Lower lobe of right lung (tissue), 2 donors: ENCODE measurements around the gene SETD2. TPM values are rescaled to one million over a fixed set of nuclear protein-coding genes. Genes with fewer than 3 reads are reported as not detected.

ENCODE experiments used
- ATAC-seq, 2 donors: fragments of 200-7000 bp; cut with Tn5 transposase; one replicate each; pipeline ENCODE4 v1.9.1; 2020 to 2022; ENCODE audit warnings: mild to moderate bottlenecking in 2 of 2, moderate library complexity in 2 of 2
- DNase-seq: peaks from one replicate; pipeline ENCODE4 v3.0.0-alpha.2; 2020
- H3K27ac ChIP-seq: fragments of 200-600 bp; one replicate; pipeline ENCODE4 v1.8.0; 2022
- H3K27me3 ChIP-seq: fragments of 200-600 bp; one replicate; pipeline ENCODE4 v1.8.0; 2022; ENCODE audit warnings: low read depth
- H3K36me3 ChIP-seq: fragments of 200-600 bp; one replicate; pipeline ENCODE4 v1.8.0; 2022; ENCODE audit warnings: mild to moderate bottlenecking
- H3K4me1 ChIP-seq: fragments of 200-600 bp; one replicate; pipeline ENCODE4 v1.8.0; 2022
- H3K4me3 ChIP-seq: fragments of 200-600 bp; one replicate; pipeline ENCODE4 v1.8.0; 2022; ENCODE audit warnings: mild to moderate bottlenecking
- H3K9me3 ChIP-seq: fragments of 200-600 bp; one replicate; pipeline ENCODE4 v1.8.0; 2022
- CTCF ChIP-seq: fragments of 200-600 bp; IDR thresholded peaks from one replicate; pipeline ENCODE4 v1.8.0; 2022; ENCODE audit warnings: antibody characterized with exemption, mild to moderate bottlenecking
- intact Hi-C: fragments of 100-400 bp; cut with DNase I; formaldehyde crosslinking; loops from one replicate; pipeline ENCODE4 v1.11.0; 2022
- total RNA-seq: library from RNA; stranded (reverse); fragmentation: NEBNext Ultra II Directional; extraction: Animal tissue kit (Norgen Biotek cat#: 25700); gene quantifications from one replicate; pipeline ENCODE4 v1.2.1, GENCODE V29; 2021
- donor health status: DM: no; HTN: yes; CAD: no; lungs with severe emphysema.

SETD2 gene
- total RNA-seq, 1 donor from 2014 or later: 47.9 TPM

GRCh38 chr3:47158208-47158607, 5.7 kb downstream of the SETD2 start:
- ATAC-seq (no peak), DNase-seq (no peak)
- no peak for TF ChIP-seq CTCF
- peaks cover 72% of the 10 kb centered on the region for H3K4me1 ChIP-seq
- intact Hi-C loops: no loop called here
- H3K27ac ChIP-seq: no peak overlapping the region
- no peaks in the 10 kb centered on the region for H3K9me3 ChIP-seq
- H3K36me3 ChIP-seq: no peaks in the 10 kb centered on the region
- H3K4me3 ChIP-seq: no peak overlapping the region
- H3K27me3 ChIP-seq: no peaks in the 10 kb centered on the region

DNA sequence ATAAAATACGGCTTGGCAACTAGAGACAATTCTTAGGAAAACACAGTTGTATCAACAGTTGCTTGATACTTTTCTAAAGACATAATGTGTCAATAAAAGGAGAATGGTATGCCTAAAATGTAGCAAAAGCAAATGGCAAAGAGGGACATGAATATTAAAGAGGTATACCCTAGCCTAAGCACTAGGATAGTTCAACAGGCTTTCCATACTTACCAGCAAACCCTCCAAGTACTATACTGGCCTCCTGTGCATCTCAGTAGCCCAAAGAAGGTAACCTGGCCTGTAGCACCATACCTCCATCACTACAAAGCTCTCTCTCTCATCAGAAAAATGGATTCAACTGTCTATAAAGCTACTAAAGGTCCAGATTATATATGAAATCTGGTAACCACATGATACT, 7.5 kb downstream of the SETD2 start:
- Histone ChIP-seq H3K4me1 (peaks cover 64% of the 10 kb centered on the region), H3K27ac (no peak overlapping the region), H3K36me3 (no peaks in the 10 kb centered on the region), H3K4me3 (no peak overlapping the region), H3K9me3 (no peaks in the 10 kb centered on the region), H3K27me3 (no peaks in the 10 kb centered on the region)
- TF ChIP-seq CTCF: no peak
- intact Hi-C loops: no loop called here
- ATAC-seq: peak in 1 of 2 donors; percentile 36
- DNase-seq: no peak

GRCh38 chr3:47152578-47152977, 11.3 kb downstream of the SETD2 start:
- intact Hi-C loops: no loop called here
- no peak overlapping the region for H3K4me3 ChIP-seq
- peaks cover 47% of the 10 kb centered on the region for H3K4me1 ChIP-seq
- no peaks in the 10 kb centered on the region for H3K9me3 ChIP-seq
- no peak for TF ChIP-seq CTCF
- no peaks in the 10 kb centered on the region for H3K36me3 ChIP-seq
- DNase-seq: no peak
- H3K27me3 ChIP-seq: no peaks in the 10 kb centered on the region
- H3K27ac ChIP-seq: no peak overlapping the region
- no peak for ATAC-seq

- no peaks in the 10 kb centered on the region for H3K27me3 ChIP-seq
- DNase-seq: no peak
- peaks cover 42% of the 10 kb centered on the region for H3K4me1 ChIP-seq
- H3K4me3 ChIP-seq: no peak overlapping the region
- no peaks in the 10 kb centered on the region for H3K9me3 ChIP-seq
- no peaks in the 10 kb centered on the region for H3K36me3 ChIP-seq
- intact Hi-C loops: no loop called here
- no peak for TF ChIP-seq CTCF
- ATAC-seq: no peak
- H3K27ac ChIP-seq: no peak overlapping the region
Observed at GRCh38 chr3:47151836-47152235, 12.1 kb downstream of the SETD2 start.

GRCh38 chr3:47149339-47149933, 14.5 kb downstream of the SETD2 start:
- DNase-seq (no peak), ATAC-seq (no peak)
- H3K9me3 ChIP-seq: no peaks in the 10 kb centered on the region
- no peaks in the 10 kb centered on the region for H3K36me3 ChIP-seq
- peaks cover 36% of the 10 kb centered on the region for H3K4me1 ChIP-seq
- TF ChIP-seq CTCF: no peak
- no peaks in the 10 kb centered on the region for H3K27me3 ChIP-seq
- no peak overlapping the region for H3K4me3 ChIP-seq
- H3K27ac ChIP-seq: no peak overlapping the region
- intact Hi-C loops: no loop called here
